NCI-H345 (cell line): ENCODE results near the gene RNF220.

Experiments used
- DNase-seq: peaks from one replicate; lab custom pipeline; 2025; lab: John Stamatoyannopoulos, UW

Gene RNF220

DNA sequence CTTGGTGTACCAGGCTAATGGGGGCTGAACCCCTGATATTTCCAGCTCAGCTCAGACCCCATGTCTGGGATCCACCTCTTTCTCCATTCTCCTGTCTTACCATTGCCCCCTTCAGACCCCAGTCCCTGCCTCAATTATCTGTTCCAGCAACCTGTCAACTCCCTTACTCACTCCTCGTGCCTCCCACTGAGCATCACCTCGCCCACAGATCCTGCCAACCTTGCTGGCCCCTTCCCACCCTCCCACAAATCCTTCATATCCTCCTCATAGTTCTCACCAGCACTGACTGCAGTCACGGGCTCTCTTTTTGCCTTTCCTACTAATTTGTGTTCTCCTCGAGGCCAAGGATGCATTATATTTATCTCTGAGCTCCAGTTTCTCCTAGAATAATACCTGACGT is 206.4 kb downstream of the RNF220 start:
- DNase-seq: no peak

DNA sequence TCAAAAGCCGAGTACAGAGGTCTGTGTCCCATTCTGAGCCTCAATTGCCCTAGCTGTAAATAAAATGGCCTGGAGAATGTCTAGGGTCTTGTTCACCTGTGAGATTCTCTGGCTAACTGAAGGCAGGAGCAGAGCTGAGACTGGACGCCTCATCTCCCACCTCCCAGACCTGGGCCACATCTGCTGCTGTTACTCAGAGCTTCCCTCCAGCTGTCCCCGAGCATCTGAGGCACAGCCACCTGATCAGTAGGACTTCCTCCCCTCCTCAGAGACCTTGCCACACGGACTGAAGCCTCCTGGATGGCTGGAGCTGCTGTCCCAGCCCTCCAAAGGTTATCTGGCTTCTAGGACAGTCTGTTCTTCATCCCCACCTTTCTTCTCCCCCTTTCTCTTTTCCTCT is 206.8 kb downstream of the RNF220 start:
- no peak for DNase-seq

DNA sequence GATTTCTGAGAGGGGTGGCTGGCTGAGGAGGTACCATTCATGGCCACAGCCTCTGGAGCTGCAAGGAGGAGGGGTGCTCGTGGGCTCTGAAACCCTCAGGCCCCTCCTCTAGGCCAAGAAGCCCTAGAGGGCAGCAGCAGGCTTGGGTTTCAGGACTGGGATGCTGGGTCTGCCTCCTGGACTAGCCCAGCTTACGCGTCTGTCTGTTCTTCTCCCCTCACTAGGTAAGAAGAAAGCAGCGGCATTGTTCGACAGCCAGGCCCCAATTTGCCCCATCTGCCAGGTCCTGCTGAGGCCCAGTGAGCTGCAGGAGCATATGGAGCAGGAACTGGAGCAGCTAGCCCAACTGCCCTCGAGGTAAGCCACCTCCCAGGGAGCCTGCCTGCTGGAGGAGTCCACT is 208.9 kb downstream of the RNF220 start:
- DNase-seq: no peak

DNA sequence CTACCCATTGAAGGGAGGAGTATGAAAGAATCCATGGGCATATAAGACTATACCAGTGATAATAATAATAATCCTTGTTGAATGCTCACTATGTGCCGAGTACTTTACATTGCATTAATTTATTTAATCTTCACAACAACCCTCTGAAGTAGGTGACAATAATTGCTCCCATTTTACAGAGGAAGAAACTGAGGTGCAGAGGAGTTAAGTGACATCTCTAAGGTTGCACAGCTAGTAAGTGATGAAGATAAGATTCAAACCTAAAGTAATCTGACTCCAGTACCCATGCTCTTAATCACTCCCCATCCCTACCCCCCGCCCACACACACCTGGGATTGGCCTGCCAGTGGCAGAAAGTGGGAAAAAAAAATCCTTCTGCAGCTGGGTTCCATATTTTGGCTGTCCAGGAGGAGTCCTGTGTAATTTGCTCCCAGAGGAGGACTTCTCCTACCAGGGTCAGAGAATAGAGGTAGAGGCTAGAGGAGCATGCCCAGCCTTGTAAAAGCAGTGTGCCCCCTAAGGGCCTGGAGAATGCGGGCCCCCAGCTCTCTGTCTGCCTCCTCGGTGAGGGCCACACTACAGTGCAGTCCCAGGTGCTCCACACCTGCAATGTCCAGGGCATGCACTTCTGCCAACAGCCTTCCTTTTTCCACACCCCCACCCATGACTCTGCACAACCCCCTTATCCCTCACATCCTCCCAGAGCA is 211.4 kb downstream of the RNF220 start:
- DNase-seq: no peak

DNA sequence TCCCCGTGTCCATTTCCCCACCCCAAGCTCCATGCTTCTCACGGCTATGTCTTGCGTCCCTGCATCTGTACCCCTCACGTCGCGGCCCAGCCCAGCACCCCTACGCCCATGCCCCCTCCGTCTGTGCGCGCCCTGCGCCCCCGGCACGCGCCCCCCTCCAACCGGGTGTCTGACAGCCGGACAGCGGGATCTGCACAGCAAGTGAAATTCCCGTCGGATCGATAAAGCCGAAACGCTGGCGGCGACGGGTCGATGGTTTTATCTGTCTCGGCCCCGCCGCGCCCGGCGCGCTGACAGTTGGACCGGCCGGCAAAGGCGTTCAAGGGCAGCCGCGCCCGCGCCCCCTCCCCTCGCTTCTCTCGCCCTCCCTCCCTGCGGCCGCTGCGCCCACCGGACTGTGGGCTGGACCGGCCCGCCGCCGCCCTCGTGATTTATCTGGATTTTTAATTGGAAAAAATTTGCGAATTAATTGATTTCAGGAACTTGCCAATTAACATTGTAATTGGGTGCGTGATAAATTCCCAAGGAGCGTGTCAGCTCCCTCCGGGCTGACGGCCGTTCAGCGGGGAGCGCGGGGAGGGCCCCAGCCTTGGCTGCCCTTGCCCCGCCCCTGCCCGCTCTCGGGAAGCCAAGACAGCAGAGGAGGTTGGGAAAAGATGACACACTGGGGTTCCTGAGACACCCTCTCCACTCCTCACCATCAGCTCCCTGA is 212.1 kb downstream of the RNF220 start:
- DNase-seq: no peak

DNA sequence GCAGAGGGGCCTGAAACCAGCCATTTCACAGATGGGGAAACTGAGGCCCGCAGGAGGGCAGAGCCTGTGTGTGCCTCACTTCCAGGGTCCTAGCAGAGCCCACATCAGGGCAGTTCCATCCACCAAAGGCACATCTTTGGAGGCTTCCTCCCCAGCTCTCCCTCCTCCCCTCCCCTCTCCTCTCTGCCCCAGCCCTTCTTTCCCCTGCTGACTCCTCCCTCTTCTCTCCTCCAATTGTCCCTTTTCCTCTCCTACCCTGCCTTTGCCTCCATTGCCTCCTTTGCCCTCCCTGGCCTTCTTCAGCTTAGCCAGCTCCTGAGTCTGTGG is 212.6 kb downstream of the RNF220 start:
- DNase-seq: no peak

DNA sequence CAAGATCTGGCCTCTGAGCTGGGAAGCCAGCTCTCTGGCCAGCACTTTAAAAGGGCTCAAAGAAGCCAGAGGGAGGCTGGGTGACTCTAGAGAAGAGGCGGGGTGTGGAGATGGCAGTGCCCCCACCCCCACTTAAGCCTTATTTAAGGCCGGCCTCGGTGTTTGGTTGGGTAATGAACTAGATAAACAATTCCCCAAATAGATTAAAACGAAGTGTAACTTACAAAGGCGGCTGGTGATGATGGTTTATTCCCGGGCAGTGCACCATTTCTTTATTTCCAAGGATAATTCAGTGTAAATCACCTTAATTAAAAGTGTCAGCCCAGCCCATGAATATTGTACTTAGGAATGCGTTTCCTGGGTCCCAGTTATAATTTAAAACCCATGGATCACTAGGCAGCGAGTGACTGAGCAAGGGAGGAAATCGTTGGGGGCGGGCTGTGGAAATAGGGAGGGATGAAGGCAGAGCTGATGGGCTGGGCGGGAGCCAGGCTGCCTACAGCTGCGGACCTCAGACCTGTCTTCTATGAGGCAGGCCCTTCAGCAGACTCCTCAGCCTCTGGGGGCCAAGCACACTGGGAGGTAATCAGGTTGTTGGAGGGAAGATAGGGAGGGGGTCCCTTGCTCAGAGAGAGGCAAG is 214.3 kb downstream of the RNF220 start:
- no peak for DNase-seq

DNA sequence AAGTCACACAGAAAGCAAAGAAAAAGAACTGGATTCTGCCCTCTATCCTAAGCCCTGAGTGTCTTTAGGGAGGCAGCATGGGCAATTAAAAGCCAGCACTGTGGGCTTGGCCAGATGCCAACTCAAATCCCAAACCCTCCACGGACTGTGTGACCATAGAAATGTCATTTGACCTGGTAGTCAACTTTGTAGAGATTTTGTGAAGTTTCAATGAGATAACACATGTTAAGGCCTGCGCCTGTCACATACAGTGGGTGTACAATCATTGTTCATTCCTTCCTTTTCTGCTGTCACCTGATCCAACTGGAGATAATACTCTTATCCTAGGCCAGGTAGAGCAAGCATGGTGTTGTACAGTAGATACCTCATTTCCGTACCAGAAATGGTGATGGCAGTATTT is 215.0 kb downstream of the RNF220 start:
- no peak for DNase-seq

DNA sequence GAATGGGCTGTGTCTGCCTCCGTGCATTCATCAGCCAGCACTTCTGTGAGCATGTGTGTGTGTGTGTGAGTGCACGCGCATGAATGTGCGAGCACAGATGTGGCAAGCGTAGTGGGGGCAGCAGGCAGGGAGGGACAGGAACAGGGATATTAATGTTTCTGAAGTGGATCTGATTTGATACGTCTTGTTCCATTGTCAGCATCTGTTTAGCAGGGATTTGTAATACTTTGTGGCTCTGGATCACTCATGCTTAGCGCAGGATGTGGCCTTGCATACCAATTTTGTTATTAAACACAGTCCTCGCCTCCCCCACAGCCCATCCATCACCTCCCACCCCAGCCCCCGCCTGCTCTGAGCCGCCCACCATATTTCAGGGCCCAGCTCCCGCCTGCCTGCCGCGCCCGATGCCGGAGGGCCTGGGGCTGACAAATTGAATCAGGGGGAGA is 216.8 kb downstream of the RNF220 start:
- DNase-seq: no peak

DNA sequence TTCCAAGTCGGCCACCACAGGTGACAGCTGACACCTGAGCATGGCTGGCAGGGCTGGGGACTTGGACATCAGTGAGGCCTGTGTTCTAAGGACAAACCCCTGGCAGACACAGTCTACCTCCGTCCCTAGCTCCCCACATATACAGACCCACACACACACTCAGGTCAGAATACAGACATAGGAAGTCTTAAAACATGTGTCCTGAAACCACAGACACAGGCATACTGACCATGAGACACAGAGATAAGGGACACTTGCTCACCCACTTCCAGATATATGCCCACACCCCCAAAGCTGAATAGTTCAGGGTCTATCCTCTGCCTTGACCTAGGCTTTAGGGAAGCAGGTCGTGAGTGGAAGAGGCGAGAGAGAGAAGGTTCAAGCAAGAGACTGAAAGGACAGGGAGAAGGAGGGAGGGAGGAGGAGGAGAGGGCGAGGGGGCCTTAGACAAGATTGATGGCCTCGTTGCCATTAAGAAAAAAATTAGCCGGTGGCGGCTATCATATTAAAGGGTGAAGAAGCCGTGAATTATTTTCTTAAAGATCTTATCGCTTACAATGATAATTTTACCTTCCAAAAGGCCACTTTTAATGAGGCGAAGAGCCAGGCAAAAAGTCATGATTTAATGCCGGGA is 219.3 kb downstream of the RNF220 start:
- DNase-seq: no peak

DNA sequence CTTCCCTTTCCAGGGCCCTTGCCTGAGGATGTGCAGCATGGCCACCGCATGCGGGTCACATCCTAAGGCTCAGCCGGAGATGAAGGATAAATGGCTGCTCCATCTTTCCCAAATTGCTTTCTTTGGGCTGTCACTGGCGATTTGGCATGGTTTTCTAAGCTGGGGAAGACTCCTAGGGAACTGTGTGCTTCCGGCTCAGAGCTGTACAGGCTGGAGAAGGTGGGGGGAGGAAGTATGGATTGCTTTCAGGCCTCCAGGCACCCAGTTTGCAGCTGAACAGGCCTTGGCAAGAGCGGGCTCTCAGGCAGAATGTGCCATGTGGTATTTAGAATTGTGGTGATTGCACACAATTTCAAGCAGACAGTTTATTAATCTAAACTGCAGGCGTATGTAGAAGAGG is 220.3 kb downstream of the RNF220 start:
- no peak for DNase-seq

DNA sequence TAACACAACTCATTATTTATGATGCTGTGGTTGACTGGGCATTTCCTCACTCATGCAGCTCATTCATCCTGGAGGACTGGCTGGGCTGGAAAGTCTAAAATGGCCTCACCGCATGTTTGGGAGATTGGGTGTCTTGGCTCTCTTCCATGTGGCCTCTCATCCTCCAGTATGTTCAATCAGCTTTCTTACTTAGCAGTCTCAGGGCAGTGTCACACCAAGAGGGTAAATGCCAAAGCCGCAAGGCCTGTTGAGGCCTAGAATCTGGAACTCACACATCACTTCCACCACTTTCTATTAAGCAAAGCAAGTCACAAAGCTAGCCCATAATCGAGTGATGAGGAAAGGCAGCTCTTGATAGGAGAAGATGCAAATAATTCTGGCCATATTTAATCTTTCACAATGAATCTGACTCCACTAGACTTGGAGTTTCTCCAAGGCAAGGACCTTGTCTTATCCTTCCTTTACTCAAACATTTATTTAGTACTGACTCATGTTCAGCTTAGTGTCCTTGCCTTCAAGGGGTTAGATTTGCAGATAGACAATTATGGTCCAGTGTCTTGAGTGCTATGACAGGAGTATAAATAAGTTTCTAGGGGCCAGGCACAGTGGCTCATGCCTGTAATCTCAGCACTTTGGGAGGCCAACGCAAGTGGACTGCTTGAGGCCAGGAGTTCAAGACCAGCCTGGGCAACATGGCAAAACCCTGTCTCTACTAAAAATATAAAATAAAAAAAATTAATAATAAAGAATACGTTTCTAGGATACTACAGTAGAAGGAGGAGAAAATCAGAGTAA is 224.1 kb downstream of the RNF220 start:
- no peak for DNase-seq

DNA sequence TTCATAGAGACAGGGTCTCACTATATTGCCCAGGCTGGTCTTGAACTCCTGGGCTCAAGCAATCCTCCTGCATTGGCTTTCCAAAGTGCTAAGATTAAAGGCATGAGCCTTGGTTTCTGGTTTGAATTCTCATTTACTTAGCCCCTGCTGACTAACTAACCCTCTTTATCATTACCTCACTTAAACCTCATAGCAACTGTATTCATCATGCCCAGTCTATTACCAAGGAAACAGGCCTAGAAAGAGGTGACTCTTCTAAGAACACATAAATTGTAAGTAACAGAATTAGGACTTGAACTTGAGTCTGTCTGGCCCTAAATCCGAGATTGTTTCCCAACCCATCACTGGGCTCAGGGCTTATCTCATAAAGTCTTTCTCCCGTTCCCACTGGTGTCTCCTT is 225.1 kb downstream of the RNF220 start:
- DNase-seq: no peak

DNA sequence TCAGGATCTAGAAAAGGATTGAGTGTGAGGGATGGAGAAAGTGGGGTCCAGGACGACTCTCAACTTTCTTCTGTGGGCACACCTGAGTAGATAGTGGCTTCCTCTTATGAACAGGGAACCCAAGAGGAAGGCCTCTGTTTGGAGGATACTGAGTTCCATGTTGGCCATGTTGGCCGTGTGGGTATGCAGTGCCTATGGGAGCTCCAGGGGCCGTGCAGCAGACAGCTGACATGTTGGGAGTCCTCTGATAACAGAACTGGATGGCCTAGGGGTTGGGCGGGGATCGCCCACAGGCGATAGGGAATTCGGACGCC is 226.2 kb downstream of the RNF220 start:
- DNase-seq: no peak

DNA sequence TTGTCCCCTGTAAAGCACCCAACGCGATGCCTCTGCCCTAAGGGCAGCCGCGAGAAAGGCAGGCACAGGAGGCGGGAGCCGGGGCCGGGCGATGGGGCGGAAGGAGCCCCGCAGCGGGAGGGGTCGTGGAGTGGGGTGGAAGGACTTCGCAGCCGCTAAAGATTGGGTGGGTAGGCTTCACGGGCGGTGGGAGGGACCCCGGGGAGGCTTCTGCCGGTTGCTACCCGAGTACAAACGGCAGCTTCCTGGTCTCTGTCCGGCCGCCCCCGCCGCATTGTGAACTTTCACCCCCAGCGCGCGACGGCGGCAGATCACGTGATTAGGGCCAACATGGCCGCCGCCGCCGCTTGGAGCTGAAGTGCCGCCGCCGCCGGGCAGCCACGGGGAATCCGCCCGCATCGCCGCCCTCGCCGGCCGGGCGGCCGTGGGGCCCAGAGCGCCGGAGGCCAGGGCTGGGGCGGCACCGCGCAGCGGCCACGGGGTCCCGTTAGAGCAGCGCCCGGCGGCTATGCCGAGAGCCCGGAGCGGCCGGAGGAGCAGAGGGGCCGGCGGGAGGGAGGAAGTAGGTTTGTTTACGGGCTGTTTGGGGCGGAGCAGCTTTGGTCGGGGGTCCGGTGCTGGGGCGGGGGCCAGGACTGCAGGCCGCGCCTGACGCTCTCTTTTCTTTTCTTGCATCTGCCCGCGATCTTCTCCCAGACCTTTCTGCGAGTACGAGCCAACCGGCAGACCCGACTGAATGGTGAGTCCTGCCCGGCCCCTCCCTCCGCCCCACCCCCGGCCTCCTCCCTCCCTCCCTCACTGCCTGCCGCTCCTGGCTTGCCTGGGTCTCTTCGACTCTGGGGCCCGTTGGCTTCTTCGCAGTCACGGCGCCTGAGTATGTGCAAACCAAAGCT is 226.8 kb downstream of the RNF220 start:
- peak; percentile 85 for DNase-seq

DNA sequence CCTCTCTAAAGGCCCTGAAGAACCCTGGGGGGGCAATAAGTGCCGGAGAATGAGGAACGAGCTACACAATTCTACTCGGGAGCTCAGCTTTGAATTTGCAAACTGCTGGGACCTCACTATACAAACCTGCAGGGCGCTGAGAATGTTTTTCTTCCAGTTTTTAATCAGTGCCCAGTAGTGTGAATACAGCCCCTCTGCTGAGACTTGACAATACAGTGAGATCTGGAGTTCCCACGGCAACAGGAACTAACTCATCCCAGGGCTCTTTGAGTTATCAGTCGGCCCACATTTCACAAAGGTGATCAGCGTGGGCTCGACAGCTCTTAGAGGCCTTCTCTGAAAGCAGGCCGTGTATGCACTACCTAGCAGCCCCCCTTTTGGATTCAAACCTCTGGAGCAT is 227.5 kb downstream of the RNF220 start:
- no peak for DNase-seq

DNA sequence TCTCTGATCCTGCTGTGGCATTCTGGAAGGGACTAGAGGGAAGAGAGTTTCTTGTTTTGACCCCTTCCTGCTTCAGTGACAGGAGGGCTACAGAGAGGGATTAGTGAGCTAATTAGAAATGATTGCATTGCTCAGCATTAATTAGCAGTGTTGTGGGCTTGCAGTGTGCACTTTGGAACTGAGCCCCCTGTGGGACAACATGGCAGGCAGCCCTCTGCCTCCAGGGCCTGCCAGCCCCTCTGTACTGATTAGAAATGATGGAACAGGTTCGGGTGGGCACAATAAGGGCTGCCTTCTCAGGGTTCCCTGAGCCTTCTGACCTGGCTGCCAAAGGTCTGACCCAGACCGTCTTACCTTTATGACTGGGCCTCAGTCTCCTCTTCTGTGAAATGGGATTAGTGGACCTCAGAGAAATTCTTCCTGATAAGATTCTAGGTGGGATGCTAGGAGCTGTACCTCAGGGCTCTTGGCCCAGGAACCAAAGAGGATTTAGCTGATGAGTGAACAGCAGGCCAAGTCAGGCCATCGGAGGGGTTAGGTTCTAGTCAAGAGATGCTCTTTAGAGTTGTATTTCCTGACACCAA is 229.6 kb downstream of the RNF220 start:
- DNase-seq: no peak

DNA sequence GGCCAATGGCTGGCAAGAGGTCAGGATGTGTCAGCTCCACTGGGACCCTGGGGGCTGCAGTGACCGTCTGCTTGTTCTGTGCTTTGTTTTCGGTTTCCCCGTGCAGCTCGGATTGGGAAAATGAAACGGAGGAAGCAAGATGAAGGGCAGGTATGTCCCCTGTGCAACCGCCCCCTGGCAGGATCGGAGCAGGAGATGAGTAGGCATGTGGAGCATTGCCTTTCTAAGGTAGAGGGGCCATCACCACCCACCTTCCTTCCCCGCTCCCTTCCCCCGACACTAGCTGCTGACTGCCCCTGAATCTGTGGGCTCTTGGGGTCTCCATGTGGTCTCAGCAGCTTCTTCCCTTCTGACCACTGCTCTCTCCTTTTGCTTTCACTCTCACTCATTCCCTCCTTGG is 230.4 kb downstream of the RNF220 start:
- DNase-seq: no peak

DNA sequence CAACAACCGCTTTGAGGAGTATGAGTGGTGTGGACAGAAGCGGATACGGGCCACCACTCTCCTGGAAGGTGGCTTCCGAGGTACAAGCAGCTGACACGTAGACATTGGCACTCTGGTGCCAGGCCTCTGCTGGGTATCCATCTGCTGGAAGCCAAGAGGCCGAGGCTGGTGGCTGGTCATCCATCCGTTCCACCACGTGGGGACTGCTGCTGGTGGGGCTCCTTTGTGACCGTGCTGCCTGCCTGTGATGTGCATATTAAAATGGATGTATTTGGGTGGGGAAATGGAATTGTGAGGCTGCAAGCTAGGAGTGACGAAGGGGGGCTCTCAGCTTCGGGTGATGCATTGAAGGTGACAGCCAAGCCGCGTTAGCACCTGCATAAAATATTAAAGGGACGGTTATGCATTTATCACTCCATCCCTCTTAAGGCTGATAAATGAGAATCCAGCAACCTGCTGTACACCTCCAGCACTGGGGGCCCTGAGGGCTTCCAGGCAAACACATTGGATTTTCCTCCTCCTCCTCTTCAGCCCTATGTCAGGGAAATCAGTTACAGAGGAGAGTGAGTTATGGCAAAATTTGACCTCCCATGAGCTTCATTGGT is 231.1 kb downstream of the RNF220 start:
- no peak for DNase-seq
